Panc1 (cell line): ENCODE data around the gene KDM4E. TPM values are rescaled to one million over a fixed set of nuclear protein-coding genes. Genes with fewer than 3 reads are reported as not detected.

Source experiments
- ATAC-seq: fragments of 200-7000 bp; cut with Tn5 transposase; 2 replicates; pipeline ENCODE4 v1.9.1; 2020; ENCODE audit warnings: mild to moderate bottlenecking, moderate library complexity
- BruUV-seq: library from RNA; stranded (reverse); fragments of 400-500 nt; replicated peaks from 2 replicates; lab custom pipeline; 2021; lab: Mats Ljungman, UMichigan
- CTCF ChIA-PET: fragments of 300-600 bp; sonication (Branson Sonifier 250); formaldehyde crosslinking; loops from one replicate; lab custom pipeline; 2022; ENCODE audit warnings: antibody characterized with exemption; lab: Charles Lee
- POLR2A ChIA-PET: fragments of 300-600 bp; sonication (Branson Sonifier 250); formaldehyde crosslinking; loops from one replicate; lab custom pipeline; 2022; ENCODE audit warnings: antibody characterized with exemption; lab: Charles Lee
- DNase-seq: peaks from one replicate; pipeline ENCODE4 v3.0.0-alpha.2; 2010; ENCODE audit warnings: low read depth, low spot score
- H3K27ac ChIP-seq: 2 replicates; pipeline ENCODE4 v1.5.1; 2011; ENCODE audit warnings: mild to moderate bottlenecking, low read length, inconsistent platforms
- H3K27me3 ChIP-seq: fragments of 200-500 bp; sonication (Bioruptor generic); 2 replicates; pipeline ENCODE4 v1.6.0; 2014; ENCODE audit warnings: low read length, inconsistent platforms; ENCODE audit not compliant: control insufficient read depth, insufficient read depth
- H3K36me3 ChIP-seq: fragments of 200-500 bp; sonication (Bioruptor generic); 2 replicates; pipeline ENCODE4 v1.5.1; 2014; ENCODE audit warnings: inconsistent platforms, mild to moderate bottlenecking, low read length, moderate library complexity; ENCODE audit not compliant: control insufficient read depth, insufficient read depth
- H3K4me1 ChIP-seq: 2 replicates; pipeline ENCODE4 v1.5.1; 2011; ENCODE audit warnings: inconsistent platforms, mild to moderate bottlenecking, low read length, moderate library complexity; ENCODE audit not compliant: control insufficient read depth, insufficient read depth
- H3K4me3 ChIP-seq, 2 experiments: 2 replicates each; pipeline ENCODE4 v1.5.1; 2011 to 2012; ENCODE audit warnings: low read depth in 2 of 2, low read length in 2 of 2, mild to moderate bottlenecking in 2 of 2, inconsistent platforms in 1 of 2, moderate library complexity in 1 of 2
- H3K9me3 ChIP-seq: fragments of 200-500 bp; sonication (Bioruptor generic); 2 replicates; pipeline ENCODE4 v1.5.1; 2014; ENCODE audit warnings: low read depth, mild to moderate bottlenecking, inconsistent platforms, low read length, moderate library complexity; ENCODE audit not compliant: control insufficient read depth, insufficient read depth
- POLR2AphosphoS5 ChIP-seq: IDR thresholded peaks from 2 replicates; pipeline ENCODE4 v1.6.1; 2012; ENCODE audit warnings: mild to moderate bottlenecking, low read depth, low read length, moderate library complexity
- SIN3A ChIP-seq: IDR thresholded peaks from 2 replicates; pipeline ENCODE4 v1.6.1; 2012; ENCODE audit warnings: low read depth, mild to moderate bottlenecking, low read length, moderate library complexity, borderline replicate concordance; ENCODE audit not compliant: insufficient read depth
- TCF7L2 ChIP-seq: IDR thresholded peaks from 2 replicates; pipeline ENCODE4 v1.6.1; 2011; ENCODE audit warnings: mild to moderate bottlenecking, low read depth, low read length, inconsistent platforms
- in situ Hi-C: cut with HindIII; loops from 2 replicates; pipeline ENCODE4 v1.10.0; 2016; ENCODE audit warnings: low sequenced_read_pairs, low pct_unique_long_range_greater_than_20kb
- intact Hi-C: fragments of 100-400 bp; cut with micrococcal nuclease; formaldehyde crosslinking; loops from one replicate; pipeline ENCODE4 v1.10.0; 2022; ENCODE audit not compliant: unreplicated experiment
- total RNA-seq: library from RNA; stranded (reverse); gene quantifications from one replicate; pipeline ENCODE4 v1.2.1, GENCODE V29; 2021; ENCODE audit not compliant: unreplicated experiment
- TF ChIP-seq, protein P1 (sequence below): fragments of 450-650 bp; IDR thresholded peaks from 2 replicates; pipeline ENCODE4 v1.5.1; 2017; ENCODE audit warnings: mild to moderate bottlenecking
- TF ChIP-seq, protein P2 (sequence below), 2 experiments: IDR thresholded peaks; 2 replicates each; pipeline ENCODE4 v1.6.1; 2011 to 2012; ENCODE audit warnings: low read depth in 2 of 2, control low read depth in 1 of 2, low read length in 1 of 2, mild to moderate bottlenecking in 1 of 2, moderate library complexity in 1 of 2; ENCODE audit not compliant: insufficient read depth in 1 of 2

KDM4E gene
- total RNA-seq, 1 experiment from 2014 or later = not detected

GRCh38 chr11:95059046-95059445 lies 34.0 kb downstream of the KDM4E start:
- CTCF ChIA-PET = no interaction called here
- ATAC-seq (no peak), DNase-seq (no peak)
- peaks cover 25% of the 10 kb centered on the region; the same call in 1 of the 2 replicates for H3K27me3 ChIP-seq
- POLR2A ChIA-PET = no interaction called here
- in situ Hi-C loops = no loop called here
- TF ChIP-seq, protein P1, sequence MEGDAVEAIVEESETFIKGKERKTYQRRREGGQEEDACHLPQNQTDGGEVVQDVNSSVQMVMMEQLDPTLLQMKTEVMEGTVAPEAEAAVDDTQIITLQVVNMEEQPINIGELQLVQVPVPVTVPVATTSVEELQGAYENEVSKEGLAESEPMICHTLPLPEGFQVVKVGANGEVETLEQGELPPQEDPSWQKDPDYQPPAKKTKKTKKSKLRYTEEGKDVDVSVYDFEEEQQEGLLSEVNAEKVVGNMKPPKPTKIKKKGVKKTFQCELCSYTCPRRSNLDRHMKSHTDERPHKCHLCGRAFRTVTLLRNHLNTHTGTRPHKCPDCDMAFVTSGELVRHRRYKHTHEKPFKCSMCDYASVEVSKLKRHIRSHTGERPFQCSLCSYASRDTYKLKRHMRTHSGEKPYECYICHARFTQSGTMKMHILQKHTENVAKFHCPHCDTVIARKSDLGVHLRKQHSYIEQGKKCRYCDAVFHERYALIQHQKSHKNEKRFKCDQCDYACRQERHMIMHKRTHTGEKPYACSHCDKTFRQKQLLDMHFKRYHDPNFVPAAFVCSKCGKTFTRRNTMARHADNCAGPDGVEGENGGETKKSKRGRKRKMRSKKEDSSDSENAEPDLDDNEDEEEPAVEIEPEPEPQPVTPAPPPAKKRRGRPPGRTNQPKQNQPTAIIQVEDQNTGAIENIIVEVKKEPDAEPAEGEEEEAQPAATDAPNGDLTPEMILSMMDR = no peak
- no peak for TF ChIP-seq POLR2AphosphoS5
- TF ChIP-seq, protein P2, sequence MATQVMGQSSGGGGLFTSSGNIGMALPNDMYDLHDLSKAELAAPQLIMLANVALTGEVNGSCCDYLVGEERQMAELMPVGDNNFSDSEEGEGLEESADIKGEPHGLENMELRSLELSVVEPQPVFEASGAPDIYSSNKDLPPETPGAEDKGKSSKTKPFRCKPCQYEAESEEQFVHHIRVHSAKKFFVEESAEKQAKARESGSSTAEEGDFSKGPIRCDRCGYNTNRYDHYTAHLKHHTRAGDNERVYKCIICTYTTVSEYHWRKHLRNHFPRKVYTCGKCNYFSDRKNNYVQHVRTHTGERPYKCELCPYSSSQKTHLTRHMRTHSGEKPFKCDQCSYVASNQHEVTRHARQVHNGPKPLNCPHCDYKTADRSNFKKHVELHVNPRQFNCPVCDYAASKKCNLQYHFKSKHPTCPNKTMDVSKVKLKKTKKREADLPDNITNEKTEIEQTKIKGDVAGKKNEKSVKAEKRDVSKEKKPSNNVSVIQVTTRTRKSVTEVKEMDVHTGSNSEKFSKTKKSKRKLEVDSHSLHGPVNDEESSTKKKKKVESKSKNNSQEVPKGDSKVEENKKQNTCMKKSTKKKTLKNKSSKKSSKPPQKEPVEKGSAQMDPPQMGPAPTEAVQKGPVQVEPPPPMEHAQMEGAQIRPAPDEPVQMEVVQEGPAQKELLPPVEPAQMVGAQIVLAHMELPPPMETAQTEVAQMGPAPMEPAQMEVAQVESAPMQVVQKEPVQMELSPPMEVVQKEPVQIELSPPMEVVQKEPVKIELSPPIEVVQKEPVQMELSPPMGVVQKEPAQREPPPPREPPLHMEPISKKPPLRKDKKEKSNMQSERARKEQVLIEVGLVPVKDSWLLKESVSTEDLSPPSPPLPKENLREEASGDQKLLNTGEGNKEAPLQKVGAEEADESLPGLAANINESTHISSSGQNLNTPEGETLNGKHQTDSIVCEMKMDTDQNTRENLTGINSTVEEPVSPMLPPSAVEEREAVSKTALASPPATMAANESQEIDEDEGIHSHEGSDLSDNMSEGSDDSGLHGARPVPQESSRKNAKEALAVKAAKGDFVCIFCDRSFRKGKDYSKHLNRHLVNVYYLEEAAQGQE (IDR thresholded peaks at IDR 0.05; ENCODE audit: insufficient read depth in 1 of 2, low read depth in 2 of 2, low read length in 1 of 2) = no peak
- no peak for TF ChIP-seq SIN3A
- TF ChIP-seq TCF7L2 = no peak
- H3K9me3 ChIP-seq = no peaks in the 10 kb centered on the region
- BruUV-seq = no TSS peak
- intact Hi-C loops = no loop called here
- H3K4me3 ChIP-seq = no peak overlapping the region
- H3K4me1 ChIP-seq = no peaks in the 10 kb centered on the region
- no peak overlapping the region for H3K27ac ChIP-seq
- H3K36me3 ChIP-seq = no peaks in the 10 kb centered on the region

DNA sequence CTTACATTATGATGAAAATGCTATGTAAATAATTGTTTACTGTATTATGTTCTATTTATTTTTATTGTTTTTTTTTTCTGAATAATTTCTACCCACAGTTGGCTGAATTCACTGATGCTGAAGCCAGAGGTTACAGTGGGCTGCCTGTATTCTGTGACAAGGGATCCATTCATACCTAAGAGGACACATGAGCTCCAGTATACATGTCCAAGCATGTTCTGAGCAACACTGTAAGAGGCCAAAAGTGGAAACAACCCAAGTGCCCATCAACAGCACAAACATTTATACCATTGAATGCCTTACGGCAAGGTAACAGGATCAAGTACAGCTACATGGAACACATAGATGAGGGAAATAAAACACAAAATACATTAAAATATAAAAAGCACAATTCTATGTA lies 40.3 kb downstream of the KDM4E start:
- H3K27me3 ChIP-seq = peaks cover 10% of the 10 kb centered on the region; the same call in 1 of the 2 replicates
- no peak for DNase-seq
- peaks cover 8% of the 10 kb centered on the region; the same call in 1 of the 2 replicates for H3K4me1 ChIP-seq
- H3K27ac ChIP-seq = no peak overlapping the region
- H3K4me3 ChIP-seq = no peak overlapping the region
- POLR2A ChIA-PET = interaction anchor here (0.5 kb wide), 1 partner anchor 784 kb away, joined by 3 read pairs; no protein-coding TSS in a partner anchor
- H3K9me3 ChIP-seq = no peaks in the 10 kb centered on the region
- TF ChIP-seq POLR2AphosphoS5 = no peak
- TF ChIP-seq TCF7L2 = no peak
- TF ChIP-seq SIN3A = no peak
- TF ChIP-seq, protein P2 (IDR thresholded peaks at IDR 0.05; ENCODE audit: insufficient read depth in 1 of 2, low read depth in 2 of 2, low read length in 1 of 2) = no peak
- TF ChIP-seq, protein P1 = no peak
- intact Hi-C loops = loop anchor here (5.0 to 10.0 kb wide), 3 partner anchors 93 to 699 kb away; partner anchors contain the start of genes CWC15, KDM4D and SESN3
- ATAC-seq = no peak
- in situ Hi-C loops = no loop called here
- no TSS peak for BruUV-seq
- peaks cover 2% of the 10 kb centered on the region; the same call in 1 of the 2 replicates for H3K36me3 ChIP-seq
- CTCF ChIA-PET = no interaction called here
